A549 (cell line): ENCODE data around the gene ABCF3.

Experiments
- BCL3 ChIP-seq: fragments of >200 bp; sonication (Bioruptor Twin); formaldehyde crosslinking; IDR thresholded peaks from 3 replicates; pipeline ENCODE4 v1.6.1; 2016
- CEBPB ChIP-seq, 2 experiments: fragments of >200 bp in 1 of 2; sonication (Bioruptor Twin) in 1 of 2; formaldehyde crosslinking in 1 of 2; IDR thresholded peaks; 2 replicates each; pipeline ENCODE4 v1.6.1; 2012 to 2016
- CTCF ChIP-seq: fragments of >200 bp; sonication (Bioruptor Twin); formaldehyde crosslinking; IDR thresholded peaks from 3 replicates; pipeline ENCODE4 v1.5.1; 2016
- HDAC2 ChIP-seq: fragments of 200-600 bp; sonication (generic); IDR thresholded peaks from 2 replicates; pipeline ENCODE4 v1.6.1; 2016
- HOXB5 ChIP-seq: fragments of 250-450 bp; sonication (Bioruptor Pico); IDR thresholded peaks from 2 replicates; pipeline ENCODE4 v1.5.0; 2020; ENCODE audit warnings: mild to moderate bottlenecking, moderate library complexity
- MYC ChIP-seq: IDR thresholded peaks from 2 replicates; pipeline ENCODE4 v1.6.1; 2012; ENCODE audit warnings: mild to moderate bottlenecking, inconsistent platforms, low read length, improper control_type of control experiment, borderline replicate concordance
- POLR2A ChIP-seq: IDR thresholded peaks from 2 replicates; pipeline ENCODE4 v1.6.1; 2012; ENCODE audit warnings: mild to moderate bottlenecking, low read length
- POLR2AphosphoS2 ChIP-seq: conservative IDR thresholded peaks from 2 replicates; pipeline ENCODE4 v1.6.1; 2012; ENCODE audit warnings: low read length, improper control_type of control experiment, inconsistent platforms
- RARB ChIP-seq: fragments of 250-450 bp; sonication (Bioruptor Pico); IDR thresholded peaks from 2 replicates; pipeline ENCODE4 v1.8.0; 2021; ENCODE audit warnings: mild to moderate bottlenecking, moderate library complexity
- RFX5 ChIP-seq: fragments of 450-650 bp; IDR thresholded peaks from 2 replicates; pipeline ENCODE4 v1.7.1; 2014; ENCODE audit warnings: antibody characterized with exemption, mild to moderate bottlenecking, moderate library complexity
- TP53 ChIP-seq: fragments of 250-450 bp; sonication (Bioruptor Pico); IDR thresholded peaks from 2 replicates; pipeline ENCODE4 v1.5.0; 2021; ENCODE audit warnings: mild to moderate bottlenecking, moderate library complexity
- USF2 ChIP-seq: fragments of 450-650 bp; IDR thresholded peaks from 2 replicates; pipeline ENCODE4 v1.6.1; 2014; ENCODE audit warnings: antibody characterized with exemption
- ZSCAN20 ChIP-seq: fragments of 250-450 bp; sonication (Bioruptor Pico); IDR thresholded peaks from 2 replicates; pipeline ENCODE4 v1.8.0; 2022; ENCODE audit warnings: mild to moderate bottlenecking, moderate library complexity
- TF ChIP-seq, protein P1 (sequence below): IDR thresholded peaks from 2 replicates; pipeline ENCODE4 v1.6.1; 2012

GRCh38 chr3:184176377-184177330 lies 9.3 kb upstream of the ABCF3 start:
- no peak for TF ChIP-seq CTCF
- no peak for TF ChIP-seq HOXB5 (CRISPR knock-in tag)
- TF ChIP-seq POLR2A, result no peak
- no peak for TF ChIP-seq USF2
- no peak for TF ChIP-seq RFX5
- 0 out of 3 replicates have a peak, but pooled peaks have one; percentile 21 for TF ChIP-seq BCL3
- TF ChIP-seq, protein P1, sequence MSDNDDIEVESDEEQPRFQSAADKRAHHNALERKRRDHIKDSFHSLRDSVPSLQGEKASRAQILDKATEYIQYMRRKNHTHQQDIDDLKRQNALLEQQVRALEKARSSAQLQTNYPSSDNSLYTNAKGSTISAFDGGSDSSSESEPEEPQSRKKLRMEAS, result 0 out of 2 replicates have a peak, but pooled peaks have one; percentile 13
- TF ChIP-seq TP53 (CRISPR knock-in tag), result no peak
- TF ChIP-seq HDAC2, result no peak
- no peak for TF ChIP-seq RARB (CRISPR knock-in tag)
- TF ChIP-seq POLR2AphosphoS2, result no peak
- no peak for TF ChIP-seq ZSCAN20 (CRISPR knock-in tag)
- no peak for TF ChIP-seq MYC
- TF ChIP-seq CEBPB (IDR thresholded peaks at IDR 0.05), result no peak
